ENCODE results near the gene RAD51B. TPM values are rescaled to one million over a fixed set of nuclear protein-coding genes. Genes with fewer than 3 reads are reported as not detected.

The RAD51B gene
- total RNA-seq, 1 experiment from 2014 or later: 10.8 TPM

- Histone ChIP-seq H3K36me3 (ENCODE audit: low read depth, low read length) (no peaks in the 10 kb centered on the region), H3K9me3 (ENCODE audit: low read length) (no peaks in the 10 kb centered on the region), H3K9me2 (replicated peaks; ENCODE audit: low read length) (no peaks in the 10 kb centered on the region), H4K20me1 (ENCODE audit: low read length) (no peaks in the 10 kb centered on the region), H3K9ac (ENCODE audit: low read length) (no peak overlapping the region), H3F3A (ENCODE audit: low read length, unreplicated experiment) (no peaks in the 10 kb centered on the region), H2AFZ (ENCODE audit: low read length) (no peak overlapping the region), H3K27ac (ENCODE audit: low read length) (no peak overlapping the region), H3K79me2 (ENCODE audit: low read length) (no peaks in the 10 kb centered on the region), H3K4me2 (ENCODE audit: low read length) (no peak overlapping the region), H3K27me3 (ENCODE audit: low read length) (no peaks in the 10 kb centered on the region), H3K4me1 (ENCODE audit: insufficient read depth, low read length) (no peaks in the 10 kb centered on the region), H3K4me3 (ENCODE audit: low read length) (no peak overlapping the region)
- ATAC-seq: no peak
- POLR2A ChIA-PET (ENCODE audit: unreplicated experiment): interaction anchor here (0.6 to 0.8 kb wide), 2 partner anchors 451 to 1797 kb away, joined by 3 to 20 read pairs; no protein-coding TSS in a partner anchor
- CTCF ChIA-PET: interaction anchor here (0.6 kb wide), 1 partner anchor 17 kb away, joined by 3 read pairs; no protein-coding TSS in a partner anchor
- DNase-seq: no peak
- intact Hi-C loops (cut with micrococcal nuclease): no loop called here
- TF ChIP-seq EZH2phosphoT487 (IDR thresholded peaks at IDR 0.05; ENCODE audit: borderline replicate concordance, low read length) (no peak), EZH2 (IDR thresholded peaks at IDR 0.05; ENCODE audit: low read length, unreplicated experiment) (no peak)
- TF ChIP-seq, protein P1, sequence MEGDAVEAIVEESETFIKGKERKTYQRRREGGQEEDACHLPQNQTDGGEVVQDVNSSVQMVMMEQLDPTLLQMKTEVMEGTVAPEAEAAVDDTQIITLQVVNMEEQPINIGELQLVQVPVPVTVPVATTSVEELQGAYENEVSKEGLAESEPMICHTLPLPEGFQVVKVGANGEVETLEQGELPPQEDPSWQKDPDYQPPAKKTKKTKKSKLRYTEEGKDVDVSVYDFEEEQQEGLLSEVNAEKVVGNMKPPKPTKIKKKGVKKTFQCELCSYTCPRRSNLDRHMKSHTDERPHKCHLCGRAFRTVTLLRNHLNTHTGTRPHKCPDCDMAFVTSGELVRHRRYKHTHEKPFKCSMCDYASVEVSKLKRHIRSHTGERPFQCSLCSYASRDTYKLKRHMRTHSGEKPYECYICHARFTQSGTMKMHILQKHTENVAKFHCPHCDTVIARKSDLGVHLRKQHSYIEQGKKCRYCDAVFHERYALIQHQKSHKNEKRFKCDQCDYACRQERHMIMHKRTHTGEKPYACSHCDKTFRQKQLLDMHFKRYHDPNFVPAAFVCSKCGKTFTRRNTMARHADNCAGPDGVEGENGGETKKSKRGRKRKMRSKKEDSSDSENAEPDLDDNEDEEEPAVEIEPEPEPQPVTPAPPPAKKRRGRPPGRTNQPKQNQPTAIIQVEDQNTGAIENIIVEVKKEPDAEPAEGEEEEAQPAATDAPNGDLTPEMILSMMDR (conservative IDR thresholded peaks at IDR 0.05; ENCODE audit: low read depth, low read length): no peak
- no TSS peak for BruUV-seq (replicated peaks)
Measured at GRCh38 chr14:68719634-68720384, 900.2 kb downstream of the RAD51B start.

- TF ChIP-seq EZH2phosphoT487 (IDR thresholded peaks at IDR 0.05; ENCODE audit: borderline replicate concordance, low read length): no peak
- TF ChIP-seq EZH2 (IDR thresholded peaks at IDR 0.05; ENCODE audit: low read length, unreplicated experiment): no peak
- TF ChIP-seq, protein P1 (conservative IDR thresholded peaks at IDR 0.05; ENCODE audit: low read depth, low read length): no peak
- Histone ChIP-seq H4K20me1 (ENCODE audit: low read length) (no peaks in the 10 kb centered on the region), H2AFZ (ENCODE audit: low read length) (no peak overlapping the region), H3K4me2 (ENCODE audit: low read length) (no peak overlapping the region), H3K79me2 (ENCODE audit: low read length) (no peaks in the 10 kb centered on the region), H3K36me3 (ENCODE audit: low read depth, low read length) (no peaks in the 10 kb centered on the region), H3K4me1 (ENCODE audit: insufficient read depth, low read length) (no peaks in the 10 kb centered on the region), H3K4me3 (ENCODE audit: low read length) (no peak overlapping the region), H3K27ac (ENCODE audit: low read length) (no peak overlapping the region), H3F3A (ENCODE audit: low read length, unreplicated experiment) (no peaks in the 10 kb centered on the region), H3K9ac (ENCODE audit: low read length) (no peak overlapping the region), H3K9me2 (replicated peaks; ENCODE audit: low read length) (no peaks in the 10 kb centered on the region), H3K27me3 (ENCODE audit: low read length) (no peaks in the 10 kb centered on the region), H3K9me3 (ENCODE audit: low read length) (no peaks in the 10 kb centered on the region)
- no TSS peak for BruUV-seq (replicated peaks)
- intact Hi-C loops (cut with micrococcal nuclease): no loop called here
- ATAC-seq (no peak), DNase-seq (no peak)
- ChIA-PET CTCF (no interaction called here), POLR2A (ENCODE audit: unreplicated experiment) (no interaction called here)
Measured at GRCh38 chr14:68722186-68722585, 902.6 kb downstream of the RAD51B start.

- H3K4me1 ChIP-seq (ENCODE audit: insufficient read depth, low read length): no peaks in the 10 kb centered on the region
- TF ChIP-seq EZH2phosphoT487 (IDR thresholded peaks at IDR 0.05; ENCODE audit: borderline replicate concordance, low read length) (no peak), EZH2 (IDR thresholded peaks at IDR 0.05; ENCODE audit: low read length, unreplicated experiment) (no peak)
- TF ChIP-seq, protein P1 (conservative IDR thresholded peaks at IDR 0.05; ENCODE audit: low read depth, low read length): no peak
- intact Hi-C loops (cut with micrococcal nuclease): no loop called here
- ATAC-seq (no peak), DNase-seq (no peak)
- CTCF ChIA-PET: no interaction called here
- no peak overlapping the region for H2AFZ ChIP-seq (ENCODE audit: low read length)
- H3K9me3 ChIP-seq (ENCODE audit: low read length): no peaks in the 10 kb centered on the region
- H3K79me2 ChIP-seq (ENCODE audit: low read length): no peaks in the 10 kb centered on the region
- no peaks in the 10 kb centered on the region for H3F3A ChIP-seq (ENCODE audit: low read length, unreplicated experiment)
- no peak overlapping the region for H3K4me2 ChIP-seq (ENCODE audit: low read length)
- H3K27ac ChIP-seq (ENCODE audit: low read length): no peak overlapping the region
- no peaks in the 10 kb centered on the region for H3K9me2 ChIP-seq (replicated peaks; ENCODE audit: low read length)
- H3K4me3 ChIP-seq (ENCODE audit: low read length): no peak overlapping the region
- H3K36me3 ChIP-seq (ENCODE audit: low read depth, low read length): no peaks in the 10 kb centered on the region
- no peaks in the 10 kb centered on the region for H4K20me1 ChIP-seq (ENCODE audit: low read length)
- POLR2A ChIA-PET (ENCODE audit: unreplicated experiment): no interaction called here
- H3K27me3 ChIP-seq (ENCODE audit: low read length): no peaks in the 10 kb centered on the region
- BruUV-seq (replicated peaks): no TSS peak
- no peak overlapping the region for H3K9ac ChIP-seq (ENCODE audit: low read length)
Measured at GRCh38 chr14:68722968-68723566, 903.5 kb downstream of the RAD51B start.

Data from PC-3 (cell line).